Measurements from ENCODE around the gene SIGLEC10.

DNA sequence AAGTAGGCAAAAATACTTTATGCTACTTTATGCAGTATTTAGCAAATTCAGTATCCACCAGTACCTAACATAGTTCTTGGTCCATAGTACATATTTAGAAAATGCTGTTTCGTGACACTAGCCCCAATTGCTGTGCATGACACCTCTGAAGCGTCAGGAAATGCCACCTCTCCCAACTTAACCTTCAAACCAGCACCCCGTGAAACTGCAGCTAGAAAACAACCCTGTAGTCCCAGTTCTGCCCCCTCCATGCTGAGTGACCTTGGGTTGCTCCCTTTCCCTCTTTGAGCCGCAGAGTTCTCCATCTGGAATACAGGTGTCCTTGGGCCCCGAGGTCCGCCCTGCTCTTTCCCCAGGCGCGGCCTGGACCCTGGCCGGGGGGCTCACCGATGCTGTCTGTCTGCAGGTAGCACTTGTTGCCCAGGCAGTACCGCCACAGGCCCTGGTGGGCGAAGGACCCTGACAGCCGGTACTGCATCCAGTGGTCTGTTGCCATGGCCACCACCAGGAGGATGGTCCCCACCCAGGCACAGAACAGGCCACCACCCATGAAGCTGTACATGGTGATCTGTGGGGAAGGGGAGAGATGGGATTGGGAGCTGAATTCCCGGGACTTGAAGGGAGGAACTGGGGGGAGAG is 30.4 kb downstream of the SIGLEC10 start:
- TF ChIP-seq, protein P1, sequence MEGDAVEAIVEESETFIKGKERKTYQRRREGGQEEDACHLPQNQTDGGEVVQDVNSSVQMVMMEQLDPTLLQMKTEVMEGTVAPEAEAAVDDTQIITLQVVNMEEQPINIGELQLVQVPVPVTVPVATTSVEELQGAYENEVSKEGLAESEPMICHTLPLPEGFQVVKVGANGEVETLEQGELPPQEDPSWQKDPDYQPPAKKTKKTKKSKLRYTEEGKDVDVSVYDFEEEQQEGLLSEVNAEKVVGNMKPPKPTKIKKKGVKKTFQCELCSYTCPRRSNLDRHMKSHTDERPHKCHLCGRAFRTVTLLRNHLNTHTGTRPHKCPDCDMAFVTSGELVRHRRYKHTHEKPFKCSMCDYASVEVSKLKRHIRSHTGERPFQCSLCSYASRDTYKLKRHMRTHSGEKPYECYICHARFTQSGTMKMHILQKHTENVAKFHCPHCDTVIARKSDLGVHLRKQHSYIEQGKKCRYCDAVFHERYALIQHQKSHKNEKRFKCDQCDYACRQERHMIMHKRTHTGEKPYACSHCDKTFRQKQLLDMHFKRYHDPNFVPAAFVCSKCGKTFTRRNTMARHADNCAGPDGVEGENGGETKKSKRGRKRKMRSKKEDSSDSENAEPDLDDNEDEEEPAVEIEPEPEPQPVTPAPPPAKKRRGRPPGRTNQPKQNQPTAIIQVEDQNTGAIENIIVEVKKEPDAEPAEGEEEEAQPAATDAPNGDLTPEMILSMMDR (IDR thresholded peaks at IDR 0.05; ENCODE audit: low read depth, low read length): no peak
- TF ChIP-seq EZH2phosphoT487 (IDR thresholded peaks at IDR 0.05; ENCODE audit: low read depth): no peak
